ENCODE results near the gene PCTP.
A peak's percentile ranks its signal among the peaks of the same experiment; 100 is the strongest.

Gene PCTP

GRCh38 chr17:55710829-55711496, 39.9 kb upstream of the PCTP start:
- peak overlapping the region; percentile 30 for H3K27ac ChIP-seq (ENCODE audit: low read depth, low read length)
- H3K4me3 ChIP-seq (ENCODE audit: low read depth, low read length): no peak overlapping the region
- peaks cover 23% of the 10 kb centered on the region for H3K4me1 ChIP-seq (ENCODE audit: control insufficient read depth, insufficient read depth, low read length, unreplicated experiment)
- H3K36me3 ChIP-seq (ENCODE audit: insufficient read depth, low read length): no peaks in the 10 kb centered on the region
- H3K27me3 ChIP-seq (ENCODE audit: insufficient read depth, low read length): no peaks in the 10 kb centered on the region
- no peaks in the 10 kb centered on the region for H3K79me2 ChIP-seq (ENCODE audit: control insufficient read depth, insufficient read depth, low read length, unreplicated experiment)
- H2AFZ ChIP-seq (ENCODE audit: low read length, unreplicated experiment): peak overlapping the region; percentile 51

DNA sequence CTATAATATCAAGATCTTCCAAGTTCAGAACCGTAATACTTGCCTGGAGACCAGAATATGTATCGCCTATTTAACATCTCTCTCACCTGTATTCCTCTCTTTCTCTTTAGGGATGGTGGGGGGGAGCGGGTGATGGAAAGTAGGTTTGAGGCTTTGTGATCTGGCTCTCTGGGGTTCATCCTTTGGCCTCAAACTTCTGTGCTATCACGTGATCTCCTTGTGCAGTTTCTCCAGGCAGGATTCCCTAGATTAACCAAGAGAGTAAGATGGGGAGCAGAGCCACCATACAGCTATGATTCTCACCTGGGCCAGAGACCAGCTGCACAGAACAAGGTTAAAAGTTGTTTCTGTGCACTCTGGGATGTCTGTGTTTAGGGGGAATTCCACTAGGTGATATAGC, 33.4 kb upstream of the PCTP start:
- Histone ChIP-seq H3K79me2 (ENCODE audit: control insufficient read depth, insufficient read depth, low read length, unreplicated experiment) (peaks cover 13% of the 10 kb centered on the region), H2AFZ (ENCODE audit: low read length, unreplicated experiment) (no peak overlapping the region), H3K27ac (ENCODE audit: low read depth, low read length) (no peak overlapping the region), H3K36me3 (ENCODE audit: insufficient read depth, low read length) (peaks cover 16% of the 10 kb centered on the region), H3K4me3 (ENCODE audit: low read depth, low read length) (no peak overlapping the region), H3K27me3 (ENCODE audit: insufficient read depth, low read length) (no peaks in the 10 kb centered on the region), H3K4me1 (ENCODE audit: control insufficient read depth, insufficient read depth, low read length, unreplicated experiment) (peaks cover 15% of the 10 kb centered on the region)

DNA sequence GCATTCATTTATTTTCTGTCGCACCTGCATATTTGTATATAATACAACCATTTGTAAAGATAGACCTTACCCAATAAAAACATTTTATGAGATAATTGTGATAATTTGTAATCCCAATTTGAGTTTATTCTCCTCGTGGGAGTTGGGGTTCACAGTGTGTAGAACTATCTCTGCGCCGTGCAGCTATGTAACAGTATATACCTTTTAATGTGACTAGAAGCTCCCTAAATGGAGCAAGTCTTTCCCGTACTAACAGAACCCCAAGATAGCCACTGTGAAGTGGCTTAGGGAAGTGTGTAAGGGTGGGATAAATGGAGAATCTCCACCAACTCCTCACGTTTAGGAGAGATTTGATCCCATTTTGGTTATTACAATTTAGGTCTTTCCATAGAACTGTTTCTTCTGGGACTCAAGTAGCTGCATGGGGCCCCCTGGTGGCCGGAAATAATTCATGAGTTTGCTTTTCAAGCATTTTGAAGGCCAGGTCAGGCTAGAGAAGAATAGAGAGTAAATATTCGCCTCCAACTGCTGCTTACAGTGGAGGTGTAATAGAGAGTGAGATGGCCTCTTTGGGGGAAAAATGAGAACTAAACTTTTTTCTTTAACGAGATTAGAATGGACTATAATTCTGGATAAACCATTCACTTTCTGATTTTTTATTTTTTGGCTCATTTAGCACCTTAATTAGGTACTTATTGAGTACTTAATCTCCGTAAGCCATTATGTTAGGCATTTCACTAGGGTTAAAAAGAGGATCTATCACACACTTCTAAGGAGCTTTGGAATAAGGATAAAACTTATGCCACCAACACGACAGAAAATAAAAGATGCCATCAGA, 32.7 kb upstream of the PCTP start:
- Histone ChIP-seq H3K79me2 (ENCODE audit: control insufficient read depth, insufficient read depth, low read length, unreplicated experiment) (peaks cover 13% of the 10 kb centered on the region), H3K27me3 (ENCODE audit: insufficient read depth, low read length) (no peaks in the 10 kb centered on the region), H3K4me3 (ENCODE audit: low read depth, low read length) (no peak overlapping the region), H3K27ac (ENCODE audit: low read depth, low read length) (no peak overlapping the region), H3K4me1 (ENCODE audit: control insufficient read depth, insufficient read depth, low read length, unreplicated experiment) (peaks cover 16% of the 10 kb centered on the region), H3K36me3 (ENCODE audit: insufficient read depth, low read length) (peaks cover 16% of the 10 kb centered on the region), H2AFZ (ENCODE audit: low read length, unreplicated experiment) (no peak overlapping the region)

- Histone ChIP-seq H3K27ac (ENCODE audit: low read depth, low read length) (no peak overlapping the region), H3K79me2 (ENCODE audit: control insufficient read depth, insufficient read depth, low read length, unreplicated experiment) (peaks cover 16% of the 10 kb centered on the region), H2AFZ (ENCODE audit: low read length, unreplicated experiment) (no peak overlapping the region), H3K4me1 (ENCODE audit: control insufficient read depth, insufficient read depth, low read length, unreplicated experiment) (peaks cover 44% of the 10 kb centered on the region), H3K4me3 (ENCODE audit: low read depth, low read length) (peak overlapping the region; percentile 84), H3K27me3 (ENCODE audit: insufficient read depth, low read length) (no peaks in the 10 kb centered on the region), H3K36me3 (ENCODE audit: insufficient read depth, low read length) (peaks cover 16% of the 10 kb centered on the region)
Observed at GRCh38 chr17:55720919-55721836, 29.7 kb upstream of the PCTP start.

DNA sequence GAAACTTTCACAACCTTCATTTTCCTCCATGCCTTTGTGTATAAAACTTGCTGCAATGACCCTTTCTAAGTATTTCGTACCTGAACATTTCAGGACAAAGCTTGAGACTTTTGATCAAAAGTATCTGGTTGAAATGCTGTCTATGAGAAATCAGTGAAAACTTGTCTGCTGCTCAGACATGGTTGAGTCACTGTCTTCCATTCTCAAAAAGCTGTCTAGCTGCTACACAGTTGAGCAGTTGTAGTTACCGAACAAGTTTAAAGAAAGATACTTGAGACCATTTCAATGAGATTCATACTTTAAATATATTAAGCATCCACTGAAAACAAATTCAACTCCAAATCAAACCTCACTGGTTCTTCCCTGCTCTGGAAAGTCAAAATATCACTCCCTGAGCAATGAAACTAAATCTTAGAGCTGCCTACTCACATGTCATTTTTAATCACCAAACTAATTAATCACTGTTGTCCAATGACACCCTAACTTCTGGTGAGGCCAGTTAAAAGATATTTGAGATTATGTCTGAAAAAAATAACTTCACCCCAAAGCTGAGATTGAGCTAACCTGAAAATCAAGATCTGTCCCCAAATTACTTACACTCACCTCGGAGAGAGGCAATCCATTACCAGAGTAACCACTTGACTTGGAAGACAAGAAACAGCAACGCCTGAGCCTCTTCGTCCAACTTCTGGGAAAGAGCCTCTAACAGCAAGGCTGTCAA, 28.7 kb upstream of the PCTP start:
- Histone ChIP-seq H2AFZ (ENCODE audit: low read length, unreplicated experiment) (peak overlapping the region; percentile 54), H3K27ac (ENCODE audit: low read depth, low read length) (peak overlapping the region; percentile 79), H3K27me3 (ENCODE audit: insufficient read depth, low read length) (no peaks in the 10 kb centered on the region), H3K36me3 (ENCODE audit: insufficient read depth, low read length) (peaks cover 16% of the 10 kb centered on the region), H3K4me1 (ENCODE audit: control insufficient read depth, insufficient read depth, low read length, unreplicated experiment) (peaks cover 53% of the 10 kb centered on the region), H3K4me3 (ENCODE audit: low read depth, low read length) (peak overlapping the region; percentile 84), H3K79me2 (ENCODE audit: control insufficient read depth, insufficient read depth, low read length, unreplicated experiment) (peaks cover 16% of the 10 kb centered on the region)

DNA sequence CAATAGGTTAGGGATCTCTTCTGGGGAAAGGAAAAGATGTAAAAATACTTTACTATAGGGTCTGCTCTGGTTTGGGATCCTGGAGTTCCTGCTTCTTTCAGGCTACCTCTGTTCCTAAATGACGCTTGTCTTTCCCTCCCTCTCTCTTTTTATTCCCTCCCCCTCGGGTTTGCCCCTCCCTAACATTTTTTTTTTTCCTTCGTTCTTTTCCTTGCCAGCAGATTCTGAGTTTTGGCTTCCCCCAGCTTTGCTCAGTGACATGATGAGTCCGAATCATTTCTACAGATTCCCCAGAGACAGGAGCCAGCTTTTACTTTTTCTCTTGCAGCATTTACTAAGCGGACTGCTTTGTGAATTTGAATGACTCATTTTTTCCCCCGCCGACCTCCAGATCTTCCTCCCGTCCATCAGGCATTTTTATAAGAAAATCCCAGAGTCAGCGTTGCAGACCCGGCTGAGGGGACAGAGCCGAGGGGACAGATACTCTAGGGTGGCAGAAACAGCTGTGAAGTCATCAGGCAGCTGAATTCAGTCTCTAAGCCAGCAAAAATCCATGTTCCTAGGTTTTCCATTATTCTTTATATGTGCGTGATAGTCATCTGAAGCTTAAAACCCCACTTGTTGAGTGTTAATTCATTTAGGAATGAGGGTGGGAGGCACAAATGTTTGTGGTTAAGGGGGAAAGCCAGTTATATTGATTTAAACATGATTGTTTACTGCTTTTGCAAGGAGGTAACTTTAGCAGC, 27.9 kb upstream of the PCTP start, which contains the start of gene TMEM100:
Gene TMEM100 (minus strand): TSS at position 123 of the 746 bp plus-strand sequence. CDS start 1,794 bp downstream, outside the sequence.
- peak within 1 kb of the TSS; percentile 73 for H2AFZ ChIP-seq (ENCODE audit: low read length, unreplicated experiment)
- H3K4me3 ChIP-seq (ENCODE audit: low read depth, low read length): peak within 1 kb of the TSS; percentile 84
- H3K79me2 ChIP-seq (ENCODE audit: control insufficient read depth, insufficient read depth, low read length, unreplicated experiment): peaks cover 16% of the 10 kb centered on the region
- H3K27me3 ChIP-seq (ENCODE audit: insufficient read depth, low read length): no peaks in the 10 kb centered on the region
- peaks cover 16% of the 10 kb centered on the region for H3K36me3 ChIP-seq (ENCODE audit: insufficient read depth, low read length)
- peaks cover 61% of the 10 kb centered on the region for H3K4me1 ChIP-seq (ENCODE audit: control insufficient read depth, insufficient read depth, low read length, unreplicated experiment)
- H3K27ac ChIP-seq (ENCODE audit: low read depth, low read length): peak within 1 kb of the TSS; percentile 79

DNA sequence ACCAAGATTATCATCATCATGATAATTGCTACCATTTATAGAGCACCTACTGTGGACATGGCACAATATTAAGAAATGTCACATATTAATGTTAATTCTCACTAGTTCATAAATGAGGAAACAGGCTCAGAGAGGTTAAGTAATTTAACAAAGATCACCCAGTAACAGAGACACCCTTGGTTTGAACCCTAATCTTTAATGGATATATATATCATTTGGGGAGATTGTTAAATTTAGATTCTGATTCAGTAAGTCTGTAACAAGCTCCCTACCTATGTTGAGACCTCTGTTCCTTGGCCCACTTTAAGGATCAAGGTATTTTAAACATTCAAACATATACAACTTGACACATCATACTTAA, 27.4 kb upstream of the PCTP start:
- peaks cover 16% of the 10 kb centered on the region for H3K79me2 ChIP-seq (ENCODE audit: control insufficient read depth, insufficient read depth, low read length, unreplicated experiment)
- peak overlapping the region; percentile 84 for H3K4me3 ChIP-seq (ENCODE audit: low read depth, low read length)

GRCh38 chr17:55726440-55726839, 24.4 kb upstream of the PCTP start:
- H3K27me3 ChIP-seq (ENCODE audit: insufficient read depth, low read length): no peaks in the 10 kb centered on the region
- H3K4me1 ChIP-seq (ENCODE audit: control insufficient read depth, insufficient read depth, low read length, unreplicated experiment): peaks cover 89% of the 10 kb centered on the region
- peak overlapping the region; percentile 54 for H3K4me3 ChIP-seq (ENCODE audit: low read depth, low read length)
- H3K36me3 ChIP-seq (ENCODE audit: insufficient read depth, low read length): peaks cover under 1% of the 10 kb centered on the region; the same call in 1 of the 2 replicates
- peak overlapping the region; percentile 96 for H3K27ac ChIP-seq (ENCODE audit: low read depth, low read length)
- peak overlapping the region; percentile 35 for H2AFZ ChIP-seq (ENCODE audit: low read length, unreplicated experiment)
- H3K79me2 ChIP-seq (ENCODE audit: control insufficient read depth, insufficient read depth, low read length, unreplicated experiment): peaks cover 7% of the 10 kb centered on the region

More for the DNA sequence above, 27.4 kb upstream of the PCTP start:
- Histone ChIP-seq H2AFZ (ENCODE audit: low read length, unreplicated experiment) (peak overlapping the region; percentile 73), H3K4me1 (ENCODE audit: control insufficient read depth, insufficient read depth, low read length, unreplicated experiment) (peaks cover 66% of the 10 kb centered on the region), H3K36me3 (ENCODE audit: insufficient read depth, low read length) (peaks cover 16% of the 10 kb centered on the region), H3K27me3 (ENCODE audit: insufficient read depth, low read length) (no peaks in the 10 kb centered on the region), H3K27ac (ENCODE audit: low read depth, low read length) (peak overlapping the region; percentile 79)

DNA sequence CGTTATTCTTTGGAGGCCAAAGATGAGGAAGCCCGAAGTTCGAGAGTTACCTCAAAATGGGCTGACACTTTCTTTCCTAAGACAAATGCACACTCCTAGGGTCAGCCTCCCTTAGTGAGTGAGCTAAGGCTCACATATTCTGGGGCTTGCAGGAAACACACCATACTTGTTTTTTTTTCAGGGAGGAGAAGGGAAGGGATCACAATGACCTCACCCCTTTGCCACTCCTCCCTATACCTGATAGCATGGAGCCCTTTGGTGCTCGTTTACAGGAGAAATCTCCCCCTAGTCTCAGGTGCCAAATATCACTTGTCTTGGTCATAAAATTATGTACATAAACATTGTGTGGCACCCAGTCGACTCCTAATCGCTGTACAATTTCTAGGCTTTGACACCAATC, 23.6 kb upstream of the PCTP start:
- Histone ChIP-seq H3K36me3 (ENCODE audit: insufficient read depth, low read length) (no peaks in the 10 kb centered on the region), H2AFZ (ENCODE audit: low read length, unreplicated experiment) (peak overlapping the region; percentile 35), H3K27ac (ENCODE audit: low read depth, low read length) (peak overlapping the region; percentile 96), H3K27me3 (ENCODE audit: insufficient read depth, low read length) (no peaks in the 10 kb centered on the region), H3K79me2 (ENCODE audit: control insufficient read depth, insufficient read depth, low read length, unreplicated experiment) (peaks cover 4% of the 10 kb centered on the region), H3K4me3 (ENCODE audit: low read depth, low read length) (peak overlapping the region; percentile 54; the same call in 1 of the 2 replicates), H3K4me1 (ENCODE audit: control insufficient read depth, insufficient read depth, low read length, unreplicated experiment) (peaks cover 90% of the 10 kb centered on the region)

Measured in ACC112 (cell line).